GM19351 (cell line): ENCODE data around the gene XPR1.

ENCODE experiments used
- ATAC-seq: cut with Tn5 transposase; IDR thresholded peaks from one replicate; pipeline ENCODE4 v1.9.1; 2021; ENCODE audit warnings: mild to moderate bottlenecking, moderate library complexity; ENCODE audit not compliant: unreplicated experiment

XPR1 gene

GRCh38 chr1:180912211-180912800, 280.5 kb downstream of the XPR1 start:
- no peak for ATAC-seq

- ATAC-seq: no peak
These were observed 281.2 kb downstream of the XPR1 start, which contains the start of gene KIAA1614 for GRCh38 chr1:180912801-180913565. TSS of gene KIAA1614 (plus strand) at chr1:180912897. CDS start at chr1:180913244, 347 bp downstream.

GRCh38 chr1:180915426-180915965, 283.7 kb downstream of the XPR1 start:
- no peak for ATAC-seq

GRCh38 chr1:180916012-180916770, 284.4 kb downstream of the XPR1 start:
- no peak for ATAC-seq

GRCh38 chr1:180916771-180917170, 284.9 kb downstream of the XPR1 start:
- ATAC-seq: no peak

- no peak for ATAC-seq
These were observed 285.7 kb downstream of the XPR1 start for GRCh38 chr1:180917306-180918065.

- ATAC-seq: no peak
These were observed 286.7 kb downstream of the XPR1 start for GRCh38 chr1:180918519-180918918.

- no peak for ATAC-seq
These were observed 287.4 kb downstream of the XPR1 start for GRCh38 chr1:180919183-180919700.

- ATAC-seq: no peak
These were observed 288.4 kb downstream of the XPR1 start for GRCh38 chr1:180920193-180920592.

- ATAC-seq: no peak
These were observed 288.9 kb downstream of the XPR1 start for GRCh38 chr1:180920702-180921101.

- no peak for ATAC-seq
These were observed 289.6 kb downstream of the XPR1 start for GRCh38 chr1:180921386-180921785.

- no peak for ATAC-seq
These were observed 290.2 kb downstream of the XPR1 start for GRCh38 chr1:180921891-180922630.

GRCh38 chr1:180922631-180923015, 290.8 kb downstream of the XPR1 start:
- no peak for ATAC-seq

- ATAC-seq: no peak
These were observed 291.4 kb downstream of the XPR1 start for GRCh38 chr1:180923021-180923841.

GRCh38 chr1:180923887-180924286, 292.1 kb downstream of the XPR1 start:
- ATAC-seq: no peak

GRCh38 chr1:180924939-180925338, 293.1 kb downstream of the XPR1 start:
- no peak for ATAC-seq

- no peak for ATAC-seq
These were observed 293.7 kb downstream of the XPR1 start for GRCh38 chr1:180925471-180926051.

GRCh38 chr1:180926164-180926981, 294.6 kb downstream of the XPR1 start:
- no peak for ATAC-seq
